GM23248 (cell line): Measurements from ENCODE around the gene TMEM26. TPM values are rescaled to one million over a fixed set of nuclear protein-coding genes. Genes with fewer than 3 reads are reported as not detected.

Experiments
- DNase-seq: peaks from one replicate; pipeline ENCODE4 v3.0.0-alpha.2; 2015
- H2AFZ ChIP-seq: fragments of 200-600 bp; sonication (generic); 2 replicates; pipeline ENCODE4 v1.6.1; 2016; ENCODE audit warnings: antibody characterized with exemption
- H3F3A ChIP-seq: fragments of 200-600 bp; sonication (generic); 2 replicates; pipeline ENCODE4 v1.6.1; 2016; ENCODE audit warnings: mild to moderate bottlenecking, antibody characterized with exemption, mixed run types; ENCODE audit not compliant: insufficient read depth
- H3K27ac ChIP-seq: fragments of 200-600 bp; sonication (generic); 2 replicates; pipeline ENCODE4 v1.5.1; 2016; ENCODE audit warnings: mild to moderate bottlenecking
- H3K27me3 ChIP-seq: fragments of 200-600 bp; sonication (generic); replicated peaks from 2 replicates; pipeline ENCODE4 v1.6.1; 2016; ENCODE audit warnings: mild to moderate bottlenecking; ENCODE audit not compliant: insufficient read depth
- H3K36me3 ChIP-seq: fragments of 200-600 bp; sonication (generic); 2 replicates; pipeline ENCODE4 v1.6.1; 2016; ENCODE audit warnings: low read depth, mild to moderate bottlenecking
- H3K4me1 ChIP-seq: fragments of 200-600 bp; sonication (generic); 2 replicates; pipeline ENCODE4 v1.6.1; 2016; ENCODE audit warnings: mild to moderate bottlenecking; ENCODE audit not compliant: insufficient read depth
- H3K4me2 ChIP-seq: fragments of 200-600 bp; sonication (generic); one replicate; pipeline ENCODE4 v1.6.1; 2016; ENCODE audit warnings: mild to moderate bottlenecking; ENCODE audit not compliant: unreplicated experiment
- H3K4me3 ChIP-seq: fragments of 200-600 bp; sonication (generic); 2 replicates; pipeline ENCODE4 v1.5.1; 2016; ENCODE audit warnings: mild to moderate bottlenecking
- H3K79me2 ChIP-seq: fragments of 200-600 bp; sonication (generic); 2 replicates; pipeline ENCODE4 v1.6.1; 2016; ENCODE audit warnings: mild to moderate bottlenecking; ENCODE audit not compliant: insufficient read depth
- H3K9ac ChIP-seq: fragments of 200-600 bp; sonication (generic); 2 replicates; pipeline ENCODE4 v1.6.1; 2016; ENCODE audit warnings: mild to moderate bottlenecking
- H3K9me2 ChIP-seq: fragments of 200-600 bp; sonication (generic); 2 replicates; pipeline ENCODE4 v1.6.1; 2016; ENCODE audit warnings: mixed run types, mild to moderate bottlenecking, moderate library complexity; ENCODE audit not compliant: insufficient read depth
- H3K9me3 ChIP-seq: fragments of 200-600 bp; sonication (generic); one replicate; pipeline ENCODE4 v1.6.1; 2017; ENCODE audit warnings: low read depth
- H4K20me1 ChIP-seq: fragments of 200-600 bp; sonication (generic); 2 replicates; pipeline ENCODE4 v1.6.0; 2016; ENCODE audit not compliant: insufficient read depth
- EZH2 ChIP-seq: fragments of 200-600 bp; sonication (generic); IDR thresholded peaks from 2 replicates; pipeline ENCODE4 v1.6.1; 2018; ENCODE audit warnings: antibody characterized with exemption, mild to moderate bottlenecking; ENCODE audit not compliant: insufficient read depth, poor library complexity, severe bottlenecking
- EZH2phosphoT487 ChIP-seq: fragments of 200-600 bp; sonication (generic); IDR thresholded peaks from 2 replicates; pipeline ENCODE4 v1.6.1; 2018; ENCODE audit warnings: antibody characterized with exemption, moderate library complexity, mild to moderate bottlenecking, low read depth; ENCODE audit not compliant: insufficient read depth
- WGBS, 2 experiments: methylation state at CpG; one replicate each; pipeline ENCODE4 v1.1.6; 2015 to 2017; ENCODE audit warnings: low lambda C conversion rate in 2 of 2, low coverage in 1 of 2; ENCODE audit errors: missing lambda C conversion rate in 2 of 2; 5-methylcytosine and 5-hydroxymethylcytosine counted together
- in situ Hi-C: fragments of 300-500 bp; cut with MboI; formaldehyde crosslinking; loops from 2 replicates; pipeline ENCODE4 v1.15.0; 2020
- polyA plus RNA-seq: library from polyadenylated mRNA; unstranded; fragments of >200 nt; fragmentation: Nextera tagmentation; extraction: Ambion mirVana; gene quantifications from 2 replicates; pipeline ENCODE4 v1.2.1, GENCODE V29; 2016
- total RNA-seq: library from RNA; depleted of rRNA; stranded (reverse); fragments of >200 nt; shearing (Covaris generic); gene quantifications from 2 replicates; pipeline ENCODE4 v1.2.3, GENCODE V29; 2014

The TMEM26 gene
- total and polyA plus RNA-seq, 2 experiments from 2014 or later = 0.04 TPM; not detected in 1

DNA sequence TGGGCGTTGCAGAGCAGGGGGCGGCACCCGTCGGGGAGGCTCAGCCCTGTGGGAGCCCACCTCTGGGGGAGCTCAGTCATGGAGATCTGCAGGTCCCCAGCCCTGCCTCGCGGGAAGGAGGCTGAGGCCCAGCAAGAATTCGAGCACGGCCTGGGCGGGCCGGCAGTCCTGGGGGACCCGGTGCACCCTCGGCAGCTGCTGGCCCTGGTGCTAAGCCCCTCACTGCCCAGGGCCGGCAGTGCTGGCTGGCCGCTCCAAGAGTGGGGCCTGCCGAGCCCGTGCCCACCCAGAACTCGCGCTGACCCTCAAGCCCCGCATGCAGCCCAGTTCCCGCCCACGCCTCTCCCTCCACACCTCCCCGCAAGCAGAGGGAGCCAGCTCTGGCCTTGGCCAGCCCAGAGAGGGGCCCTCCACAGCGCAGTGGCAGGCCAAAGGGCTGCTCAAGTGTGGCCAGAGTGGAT, 76.2 kb downstream of the TMEM26 start:
- DNase-seq = no peak
- Histone ChIP-seq H3K4me3 (no peak overlapping the region), H3K9me2 (no peaks in the 10 kb centered on the region), H2AFZ (no peak overlapping the region), H3K4me2 (no peak overlapping the region), H3K27me3 (no peaks in the 10 kb centered on the region), H3K4me1 (no peaks in the 10 kb centered on the region), H3K9ac (no peak overlapping the region), H3K9me3 (no peaks in the 10 kb centered on the region), H3K36me3 (no peaks in the 10 kb centered on the region), H4K20me1 (no peaks in the 10 kb centered on the region), H3F3A (no peaks in the 10 kb centered on the region), H3K27ac (no peak overlapping the region), H3K79me2 (no peaks in the 10 kb centered on the region)
- 63 to 81% methylated on average over 6 to 23 of the region's 23 CpGs for WGBS, 2 experiments
- no peak for TF ChIP-seq EZH2phosphoT487
- in situ Hi-C loops = no loop called here

DNA sequence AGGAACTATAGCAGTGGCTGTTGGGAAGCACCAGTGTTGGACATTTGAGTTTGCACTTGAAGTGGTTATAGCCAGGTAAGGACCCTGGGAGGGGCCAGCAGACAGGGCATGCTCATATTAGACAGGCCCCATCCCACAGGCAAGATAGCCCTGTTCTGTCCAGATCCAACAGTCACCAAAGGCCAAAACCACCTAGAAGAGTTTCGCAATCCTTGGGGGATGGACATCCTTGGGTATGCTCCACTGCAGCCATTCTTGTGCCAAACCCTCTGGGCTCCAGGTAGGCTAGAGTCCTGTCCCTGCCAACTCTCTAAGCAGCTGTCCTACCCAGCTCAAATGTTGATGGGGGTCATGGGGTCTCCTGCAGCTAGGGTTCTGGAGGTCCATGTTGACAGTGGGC, 76.8 kb downstream of the TMEM26 start:
- DNase-seq = no peak
- Histone ChIP-seq H3K9ac (no peak overlapping the region), H3K4me1 (no peaks in the 10 kb centered on the region), H3K9me3 (no peaks in the 10 kb centered on the region), H4K20me1 (no peaks in the 10 kb centered on the region), H3K9me2 (no peaks in the 10 kb centered on the region), H3K36me3 (no peaks in the 10 kb centered on the region), H3K27ac (no peak overlapping the region), H3K4me2 (no peak overlapping the region), H3F3A (no peaks in the 10 kb centered on the region), H3K27me3 (no peaks in the 10 kb centered on the region), H2AFZ (no peak overlapping the region), H3K79me2 (no peaks in the 10 kb centered on the region), H3K4me3 (no peak overlapping the region)
- 71 to 80% methylated on average over 1 of the region's 1 CpG for WGBS, 2 experiments
- no peak for TF ChIP-seq EZH2
- no peak for TF ChIP-seq EZH2phosphoT487
- in situ Hi-C loops = no loop called here

DNA sequence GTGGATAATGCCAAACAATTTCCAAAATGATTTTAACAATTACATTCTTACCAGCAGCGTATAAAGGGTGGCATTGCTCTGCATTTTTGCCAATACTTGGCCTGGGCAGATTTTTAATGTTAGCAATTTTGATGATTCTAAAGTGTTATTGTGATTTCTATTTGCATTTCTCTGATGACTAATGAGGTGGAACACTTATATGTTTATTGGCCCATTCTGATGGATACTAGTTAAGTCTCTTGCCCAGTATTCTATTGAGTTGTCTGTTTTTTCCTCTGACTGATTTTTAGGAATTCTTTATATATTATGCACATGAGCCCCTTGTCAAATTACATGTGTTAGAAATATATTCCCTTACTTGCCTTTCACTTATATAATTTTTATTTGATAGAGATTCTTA, 86.8 kb downstream of the TMEM26 start:
- no peak overlapping the region for H3K4me3 ChIP-seq
- H2AFZ ChIP-seq = no peak overlapping the region
- no peak overlapping the region for H3K27ac ChIP-seq
- no peaks in the 10 kb centered on the region for H3K79me2 ChIP-seq
- no peaks in the 10 kb centered on the region for H3F3A ChIP-seq
- no peaks in the 10 kb centered on the region for H3K9me3 ChIP-seq
- in situ Hi-C loops = no loop called here
- H3K4me1 ChIP-seq = no peaks in the 10 kb centered on the region
- H3K27me3 ChIP-seq = no peaks in the 10 kb centered on the region; the same call in 1 of the 2 replicates
- 40 to 62% methylated on average over 1 of the region's 1 CpG for WGBS, 2 experiments
- no peaks in the 10 kb centered on the region for H3K36me3 ChIP-seq
- no peak for TF ChIP-seq EZH2
- no peak overlapping the region for H3K9ac ChIP-seq
- DNase-seq = no peak
- no peak overlapping the region for H3K4me2 ChIP-seq
- no peaks in the 10 kb centered on the region for H3K9me2 ChIP-seq
- no peaks in the 10 kb centered on the region for H4K20me1 ChIP-seq

DNA sequence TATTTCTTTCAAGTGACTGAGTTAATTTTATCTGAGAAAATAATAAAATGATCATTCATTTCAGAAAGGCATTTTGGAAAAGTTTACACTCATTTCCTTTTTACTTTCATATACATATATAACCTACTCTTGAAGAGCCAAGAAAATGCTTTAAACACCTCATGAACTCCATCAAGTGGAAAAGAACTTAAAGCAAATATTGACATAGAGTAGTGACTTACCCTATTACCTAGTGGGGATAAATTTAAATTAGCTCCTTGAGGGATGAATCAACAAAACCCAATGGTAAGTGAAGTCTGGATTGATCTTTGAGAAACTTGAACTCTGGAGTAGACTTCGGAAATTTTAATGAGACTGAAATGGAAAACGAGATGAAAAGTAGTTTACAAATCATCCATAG, 88.6 kb downstream of the TMEM26 start:
- no peak overlapping the region for H3K27ac ChIP-seq
- no peak for TF ChIP-seq EZH2
- TF ChIP-seq EZH2phosphoT487 = no peak
- no peaks in the 10 kb centered on the region; the same call in 1 of the 2 replicates for H3K27me3 ChIP-seq
- WGBS, 2 experiments = 35 to 39% methylated on average over 2 of the region's 2 CpGs
- no peaks in the 10 kb centered on the region for H3K36me3 ChIP-seq
- H3K79me2 ChIP-seq = no peaks in the 10 kb centered on the region
- H3K9me2 ChIP-seq = no peaks in the 10 kb centered on the region
- no peak overlapping the region for H3K9ac ChIP-seq
- H3K4me1 ChIP-seq = no peaks in the 10 kb centered on the region
- in situ Hi-C loops = no loop called here
- H3K9me3 ChIP-seq = no peaks in the 10 kb centered on the region
- H4K20me1 ChIP-seq = no peaks in the 10 kb centered on the region
- H3K4me3 ChIP-seq = no peak overlapping the region
- no peak overlapping the region for H2AFZ ChIP-seq
- H3K4me2 ChIP-seq = no peak overlapping the region
- H3F3A ChIP-seq = no peaks in the 10 kb centered on the region
- DNase-seq = no peak

DNA sequence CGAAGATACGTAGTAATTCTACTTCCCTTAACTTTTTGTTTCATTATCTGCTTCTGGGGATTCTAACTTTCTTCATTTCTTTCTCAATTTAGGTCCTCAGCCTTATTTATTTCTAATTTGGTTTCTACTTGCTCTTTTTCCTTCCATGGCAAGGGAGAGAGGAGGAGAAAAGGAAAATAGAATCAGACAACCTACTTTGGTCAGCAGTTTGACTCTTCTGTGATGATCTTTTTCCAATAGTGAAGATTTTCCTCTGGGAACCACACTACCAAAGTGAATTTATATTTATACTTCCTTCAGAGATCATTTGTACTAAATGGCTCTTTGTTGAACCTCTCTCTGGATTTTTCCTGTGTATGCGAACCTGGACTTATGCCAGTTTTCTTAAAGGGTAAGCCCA, 90.2 kb downstream of the TMEM26 start:
- DNase-seq = no peak
- no peak for TF ChIP-seq EZH2phosphoT487
- no peak for TF ChIP-seq EZH2
- Histone ChIP-seq H4K20me1 (no peaks in the 10 kb centered on the region), H3K9ac (no peak overlapping the region), H3K27ac (no peak overlapping the region), H3K4me3 (no peak overlapping the region), H3K9me3 (no peaks in the 10 kb centered on the region), H3K36me3 (no peaks in the 10 kb centered on the region), H3F3A (no peaks in the 10 kb centered on the region), H3K4me2 (no peak overlapping the region), H3K4me1 (no peaks in the 10 kb centered on the region), H2AFZ (no peak overlapping the region), H3K27me3 (no peaks in the 10 kb centered on the region; the same call in 1 of the 2 replicates), H3K79me2 (no peaks in the 10 kb centered on the region), H3K9me2 (no peaks in the 10 kb centered on the region)
- in situ Hi-C loops = no loop called here
- WGBS, 2 experiments = 44 to 54% methylated on average over 3 of the region's 3 CpGs
